ENCODE measurements around the gene PACSIN1. TPM values are rescaled to one million over a fixed set of nuclear protein-coding genes. Genes with fewer than 3 reads are reported as not detected.

PACSIN1 gene
- total RNA-seq, 1 experiment from 2014 or later = not detected

DNA sequence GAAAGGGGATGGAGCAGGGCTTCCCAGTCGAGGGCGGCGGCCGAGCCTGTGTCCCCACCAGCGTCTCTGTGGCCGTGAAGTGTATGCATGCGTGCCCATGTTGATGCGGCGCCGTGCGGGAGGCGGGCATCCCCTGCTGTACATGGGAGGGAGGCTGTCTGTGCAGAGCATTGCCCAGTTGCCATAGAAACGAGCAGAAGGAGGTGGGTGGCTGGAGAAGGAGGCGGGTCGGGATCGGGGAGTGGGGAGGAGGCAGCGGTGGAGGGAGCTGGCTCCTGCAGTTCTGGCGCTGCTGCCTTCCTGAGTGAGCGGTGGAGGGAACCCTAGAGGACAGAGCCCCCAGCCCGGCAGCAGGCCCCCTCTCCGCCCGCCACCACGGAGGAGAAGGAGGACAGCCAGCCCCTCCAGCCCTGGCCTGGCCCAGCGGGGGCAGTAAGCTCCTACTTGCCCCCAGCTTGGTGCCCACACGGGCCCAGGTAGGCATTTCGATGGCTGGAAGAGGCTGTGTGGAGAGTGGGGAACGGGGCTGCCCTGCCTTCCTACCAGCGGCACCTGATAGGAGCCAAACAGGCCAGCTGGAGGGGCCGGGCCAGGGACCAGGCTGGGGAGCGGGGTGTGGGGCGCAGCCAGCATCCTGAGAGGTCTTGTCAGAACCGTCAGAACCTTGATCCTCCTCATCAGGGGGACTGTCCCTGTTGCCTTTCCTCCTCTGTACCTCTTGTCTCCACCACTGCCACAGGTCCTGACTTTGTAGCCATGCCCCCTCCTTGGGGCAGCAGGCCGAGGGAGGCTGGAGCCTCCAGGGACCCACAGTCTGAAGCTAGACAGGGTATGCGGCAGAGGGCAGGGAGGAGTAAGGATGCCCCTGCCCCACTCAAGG lies 49.0 kb downstream of the PACSIN1 start:
- DNase-seq (ENCODE audit: low spot score) = no peak

DNA sequence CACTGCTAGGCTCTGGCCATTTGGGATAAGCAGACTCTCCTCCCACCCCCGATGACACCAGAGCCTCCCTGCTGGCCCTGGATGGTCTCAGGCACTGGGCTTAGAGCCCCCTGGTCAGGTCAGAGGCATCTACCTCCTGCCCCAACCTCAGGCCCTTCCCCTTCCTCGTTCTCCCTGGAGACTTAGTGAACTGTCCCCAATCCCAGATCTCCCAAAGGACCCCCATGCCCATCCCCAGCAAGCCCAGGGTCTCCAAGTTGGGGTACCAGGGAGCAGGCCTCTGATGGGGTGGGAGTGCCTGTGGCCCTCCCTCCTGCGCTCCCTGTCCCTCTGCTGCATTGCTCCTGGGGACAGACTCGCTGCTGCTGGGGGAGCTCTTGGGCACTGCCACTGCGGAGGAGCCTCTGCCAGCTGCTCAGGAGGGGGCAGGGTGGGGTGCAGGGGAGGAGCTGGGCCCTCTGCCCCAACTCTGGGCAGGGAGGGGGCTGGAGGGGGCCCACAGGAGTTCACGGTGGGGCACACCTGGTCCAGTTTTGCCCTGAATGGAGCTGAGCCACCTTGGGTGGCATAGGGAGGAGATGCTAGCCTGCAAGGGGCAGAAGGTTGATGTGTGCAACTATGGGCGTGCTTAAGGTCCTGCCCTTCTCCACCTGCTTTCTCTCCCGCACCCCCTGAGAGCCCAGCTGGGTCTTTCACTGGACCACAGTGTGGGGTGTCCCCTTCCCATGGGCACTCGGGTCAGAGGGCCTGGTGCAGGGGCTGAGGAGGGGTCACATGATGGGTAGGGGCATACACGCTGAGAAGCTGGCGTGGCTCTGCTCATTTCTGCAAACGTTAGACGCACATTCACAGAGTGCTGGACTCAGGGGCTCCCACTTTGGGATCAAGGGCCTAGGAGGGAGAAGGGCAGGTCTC lies 49.9 kb downstream of the PACSIN1 start:
- no peak for DNase-seq (ENCODE audit: low spot score)

DNA sequence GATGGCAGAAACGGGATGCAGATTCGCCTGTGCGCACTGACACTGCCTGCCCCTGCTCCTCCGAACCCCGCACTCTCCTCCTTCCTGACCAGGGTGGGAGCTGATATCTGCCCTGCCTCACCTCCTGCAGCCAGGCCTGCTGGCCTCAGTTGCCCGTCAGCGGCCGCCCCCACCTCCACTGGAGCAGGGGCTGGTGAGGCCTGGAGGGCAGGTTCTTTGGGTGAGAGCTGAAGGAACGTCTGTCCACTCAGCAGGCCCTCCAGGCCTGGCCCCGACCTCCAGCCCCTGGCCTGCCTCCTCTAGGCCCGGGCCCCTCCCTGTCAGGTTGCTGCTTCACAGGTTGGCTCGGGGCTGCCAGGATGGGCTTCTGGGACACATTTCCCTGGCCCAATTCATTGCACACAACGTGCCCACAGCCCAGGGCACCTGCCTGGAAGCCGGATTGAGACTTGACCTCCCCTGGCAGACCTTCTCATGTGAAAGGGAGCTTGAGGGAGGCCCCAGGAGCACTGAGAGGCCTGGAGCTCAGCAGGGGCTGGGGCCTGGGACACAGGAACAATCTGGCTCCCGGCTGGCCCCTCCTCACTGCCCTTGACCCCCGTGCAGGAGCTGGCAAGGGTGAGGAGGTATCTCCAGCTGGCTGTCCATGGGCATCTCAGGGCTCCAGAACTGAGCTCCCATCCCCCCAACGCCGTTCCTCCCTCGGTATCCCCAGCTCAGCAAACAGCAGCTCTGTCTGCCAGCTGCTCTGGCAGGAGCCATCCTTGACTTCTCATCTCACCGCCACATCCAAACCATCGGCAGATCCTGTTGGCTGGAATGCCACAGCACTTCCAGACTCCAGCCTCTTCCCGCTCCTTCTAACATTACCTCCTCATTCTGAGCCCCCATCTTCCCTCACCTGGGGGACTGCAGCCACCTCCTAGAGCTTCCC lies 50.8 kb downstream of the PACSIN1 start:
- no peak for DNase-seq (ENCODE audit: low spot score)

GRCh38 chr6:34517461-34517881 lies 51.6 kb downstream of the PACSIN1 start:
- DNase-seq (ENCODE audit: low spot score) = no peak

DNA sequence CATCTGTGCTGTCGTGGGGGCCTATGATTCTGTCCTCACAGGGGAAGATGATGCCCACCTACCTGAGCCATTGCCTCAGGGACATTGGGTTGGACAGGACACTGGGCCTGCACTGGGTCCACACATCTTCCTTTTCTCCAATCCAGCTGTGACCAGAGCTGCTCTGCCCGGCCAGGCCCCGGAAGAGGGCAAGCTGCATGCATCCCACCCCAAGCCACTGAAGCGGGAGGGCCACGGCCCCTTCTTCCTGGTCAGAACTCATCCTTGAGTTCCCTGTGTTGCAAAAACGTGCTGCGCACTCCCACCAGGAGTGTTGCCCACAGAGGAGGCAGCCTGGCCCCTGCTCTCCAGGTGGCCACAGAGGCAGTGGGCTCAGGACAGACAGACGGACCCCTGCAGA lies 52.1 kb downstream of the PACSIN1 start:
- no peak for DNase-seq (ENCODE audit: low spot score)

DNA sequence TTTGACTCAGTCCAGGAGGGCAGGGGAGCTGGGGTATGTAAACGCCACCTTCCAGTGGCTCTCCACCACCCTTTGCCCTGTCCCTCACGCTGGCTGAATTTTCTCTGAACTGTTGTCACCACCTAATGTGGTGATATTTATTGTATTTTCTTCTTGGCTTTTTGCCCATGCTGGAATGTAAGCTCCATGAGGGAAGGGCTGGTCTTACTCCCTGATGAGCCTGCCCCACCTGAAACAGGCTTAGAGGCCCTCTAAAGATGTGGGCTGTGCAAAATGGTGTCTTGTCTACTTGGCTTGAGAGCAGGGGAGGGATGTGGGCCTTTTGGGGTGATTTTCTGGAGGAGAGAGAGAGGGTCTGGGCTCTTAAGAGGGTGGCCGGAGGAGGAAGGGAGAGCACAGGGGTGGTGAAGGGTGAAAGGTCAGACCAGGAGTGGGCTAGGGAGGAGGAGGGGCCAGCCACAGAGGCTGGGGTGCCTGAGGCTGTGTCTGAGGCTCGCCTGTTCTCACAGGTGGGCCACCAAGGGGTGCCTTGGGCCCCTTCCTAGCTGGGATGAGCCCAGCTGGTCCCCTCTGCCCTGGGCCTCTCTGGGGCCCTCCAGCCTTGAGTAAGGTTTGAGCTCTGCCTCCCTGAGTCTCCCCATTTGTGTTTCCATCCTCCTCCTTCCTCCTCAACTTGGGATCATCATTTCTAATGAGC lies 52.9 kb downstream of the PACSIN1 start:
- no peak for DNase-seq (ENCODE audit: low spot score)

DNA sequence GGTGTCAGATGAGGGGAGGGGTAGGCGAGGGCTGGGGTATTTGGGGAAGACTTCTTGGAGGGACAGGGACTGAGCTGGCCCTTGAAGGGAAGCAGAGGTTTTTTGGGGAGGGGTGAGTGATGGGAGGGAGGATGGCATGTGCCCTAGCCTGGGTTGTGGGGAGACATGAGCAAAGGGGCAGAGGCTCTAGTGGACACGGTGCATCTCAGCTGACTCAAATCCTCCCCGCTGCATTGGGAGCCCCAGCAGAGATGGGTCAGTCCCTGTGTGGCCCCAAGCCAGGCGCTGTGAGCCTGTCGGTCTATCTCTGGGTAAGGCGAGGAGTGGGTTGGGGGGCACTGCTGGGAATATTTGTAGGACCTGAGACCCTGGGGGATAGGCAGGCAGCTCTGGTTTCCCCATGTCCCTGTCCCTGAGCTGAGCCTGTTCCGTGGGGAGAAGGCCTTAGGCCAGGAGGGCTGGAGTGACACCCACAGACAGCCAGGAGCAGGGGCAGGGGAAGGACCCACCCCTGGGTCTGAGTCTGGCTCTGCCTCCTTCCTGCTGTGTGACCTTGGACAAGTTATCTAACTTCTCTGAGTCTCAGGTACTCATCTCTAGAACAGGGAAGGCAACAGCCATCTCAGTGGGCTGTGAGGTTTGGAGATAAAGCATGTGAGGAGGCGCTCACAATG lies 54.2 kb downstream of the PACSIN1 start:
- no peak for DNase-seq (ENCODE audit: low spot score)

GRCh38 chr6:34520645-34521462 lies 55.0 kb downstream of the PACSIN1 start:
- no peak for DNase-seq (ENCODE audit: low spot score)

- DNase-seq (ENCODE audit: low spot score) = no peak
These were observed 55.8 kb downstream of the PACSIN1 start for GRCh38 chr6:34521463-34522285.

GRCh38 chr6:34522761-34523160 lies 56.9 kb downstream of the PACSIN1 start:
- no peak for DNase-seq (ENCODE audit: low spot score)

DNA sequence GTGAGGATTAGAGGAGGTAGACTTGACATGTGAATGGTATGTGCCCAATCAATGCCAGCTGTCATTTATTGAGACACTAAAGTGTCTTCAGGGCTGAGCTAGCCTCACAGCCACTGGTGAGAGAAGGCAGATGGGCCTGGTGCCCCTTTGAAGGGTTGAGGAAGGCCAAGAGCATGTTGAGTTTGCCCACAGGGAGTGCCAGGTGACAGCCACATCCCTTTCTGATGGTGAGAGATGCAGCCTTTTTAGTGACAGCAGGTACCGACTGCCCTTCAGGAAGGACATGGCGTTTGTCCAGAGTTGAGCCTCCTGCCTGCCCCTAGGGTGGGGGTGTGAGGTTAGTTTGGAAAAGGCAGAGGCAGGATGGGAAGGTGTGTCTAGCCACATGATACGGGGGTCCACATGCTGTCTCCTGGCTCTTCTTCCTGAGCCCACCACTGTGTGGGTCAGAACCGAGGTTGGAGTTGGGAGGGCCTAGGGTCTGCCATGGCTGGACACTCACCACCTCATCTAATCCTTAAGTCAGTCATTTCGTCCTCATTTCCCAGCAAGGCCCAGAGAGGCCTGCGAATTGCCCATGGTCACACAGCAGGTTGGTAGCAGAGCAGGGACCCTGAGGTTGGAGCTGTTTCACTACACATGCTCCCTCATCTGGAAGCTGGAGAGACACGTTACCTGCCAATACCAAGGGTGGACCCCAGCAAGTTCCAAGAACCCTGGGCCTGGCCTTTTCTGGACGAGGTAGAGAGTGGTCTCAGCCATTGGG lies 57.7 kb downstream of the PACSIN1 start:
- DNase-seq (ENCODE audit: low spot score) = no peak

GRCh38 chr6:34524499-34524898 lies 58.6 kb downstream of the PACSIN1 start:
- no peak for DNase-seq (ENCODE audit: low spot score)

GRCh38 chr6:34524971-34525370 lies 59.1 kb downstream of the PACSIN1 start:
- no peak for DNase-seq (ENCODE audit: low spot score)

DNA sequence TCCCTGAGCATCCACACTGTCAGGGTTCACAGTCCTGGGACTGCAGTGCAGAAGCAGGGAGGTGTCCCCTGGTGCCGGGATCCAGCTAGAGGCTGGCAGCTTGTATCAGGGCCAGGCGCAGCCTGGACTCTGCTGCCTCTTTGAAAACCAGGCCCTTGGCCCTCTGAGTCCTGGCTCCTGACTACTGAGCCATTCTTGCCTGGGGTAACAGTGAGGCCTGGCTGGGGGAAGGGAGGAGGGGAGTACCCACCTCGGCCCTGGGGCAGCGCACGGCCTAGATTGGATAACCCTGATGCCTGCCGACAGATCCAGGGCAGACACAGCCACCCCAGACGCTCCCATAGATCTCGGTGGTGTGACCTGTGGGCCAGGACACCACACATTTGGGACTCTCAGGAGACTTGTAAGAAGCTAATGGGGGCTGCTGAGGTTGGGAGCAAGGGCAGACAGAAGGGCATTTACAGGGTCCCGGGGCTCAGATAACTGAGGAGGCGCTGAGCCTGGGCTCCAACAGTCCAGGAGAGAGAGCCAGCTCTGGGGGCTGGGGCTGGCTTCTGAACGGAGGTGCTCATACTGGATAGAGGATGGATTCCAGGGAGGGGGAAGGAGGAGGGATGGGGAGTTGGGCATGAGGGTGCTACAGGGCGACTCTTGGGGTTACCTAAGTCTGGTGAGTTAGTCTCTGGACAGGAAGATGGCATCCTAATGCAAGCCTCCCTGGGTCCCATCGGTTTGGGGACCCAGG lies 59.7 kb downstream of the PACSIN1 start:
- no peak for DNase-seq (ENCODE audit: low spot score)

- no peak for DNase-seq (ENCODE audit: low spot score)
These were observed 60.5 kb downstream of the PACSIN1 start for GRCh38 chr6:34526241-34526972.

DNA sequence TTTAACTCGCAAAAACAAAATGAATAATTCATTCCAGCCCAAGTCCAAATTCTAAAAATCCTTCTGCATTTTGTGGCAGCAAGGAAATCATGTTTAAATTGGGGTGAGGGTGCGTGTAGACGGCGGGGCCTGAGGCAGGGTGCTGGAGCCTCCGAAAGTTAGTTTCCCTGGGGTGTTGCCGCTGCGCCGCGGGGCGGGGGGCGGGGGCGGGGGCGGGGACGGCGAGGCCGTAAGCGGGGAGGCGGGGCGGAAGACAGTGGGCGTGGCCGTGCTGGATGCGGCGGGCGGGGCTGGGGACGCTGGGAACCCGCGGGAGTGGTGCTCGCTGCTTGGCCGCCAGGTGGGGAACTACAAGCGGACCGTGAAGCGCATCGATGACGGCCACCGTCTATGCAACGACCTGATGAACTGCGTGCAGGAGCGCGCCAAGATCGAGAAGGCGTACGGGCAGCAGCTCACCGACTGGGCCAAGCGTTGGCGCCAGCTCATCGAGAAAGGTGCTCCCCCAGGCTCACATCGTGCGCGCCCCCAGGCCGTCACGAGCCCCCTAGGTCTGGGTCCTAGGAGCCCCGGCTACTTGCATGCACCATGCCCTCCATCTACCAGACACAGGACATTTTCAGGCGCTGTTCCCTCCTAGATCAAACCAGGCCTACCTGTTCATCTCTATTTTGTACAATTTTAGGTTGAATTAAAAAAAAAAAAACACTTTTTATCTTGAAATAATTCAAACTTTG lies 61.3 kb downstream of the PACSIN1 start:
- DNase-seq (ENCODE audit: low spot score) = peak; percentile 77
